WI38 (cell line): ENCODE results near the gene CDH23.

Experiments
- H3K4me3 ChIP-seq: 2 replicates; pipeline ENCODE4 v1.5.1; 2011; ENCODE audit warnings: low read depth, mild to moderate bottlenecking, control low read depth, low read length
- CTCF ChIP-seq: IDR thresholded peaks from 2 replicates; pipeline ENCODE4 v1.5.1; 2012; ENCODE audit warnings: low read depth, mild to moderate bottlenecking, control low read depth, low read length

Gene CDH23

GRCh38 chr10:71790749-71791440, 394.2 kb downstream of the CDH23 start:
- H3K4me3 ChIP-seq, result no peak overlapping the region
- TF ChIP-seq CTCF, result no peak

GRCh38 chr10:71795248-71795647, 398.5 kb downstream of the CDH23 start:
- no peak overlapping the region for H3K4me3 ChIP-seq
- no peak for TF ChIP-seq CTCF

GRCh38 chr10:71796749-71797405, 400.2 kb downstream of the CDH23 start:
- no peak overlapping the region for H3K4me3 ChIP-seq
- TF ChIP-seq CTCF, result no peak

- no peak overlapping the region for H3K4me3 ChIP-seq
- TF ChIP-seq CTCF, result no peak
Measured at GRCh38 chr10:71797533-71798307, 401.0 kb downstream of the CDH23 start.

GRCh38 chr10:71798308-71798624, 401.5 kb downstream of the CDH23 start:
- TF ChIP-seq CTCF, result no peak
- no peak overlapping the region for H3K4me3 ChIP-seq

- H3K4me3 ChIP-seq, result no peak overlapping the region
- TF ChIP-seq CTCF, result no peak
Measured at GRCh38 chr10:71799112-71799511, 402.4 kb downstream of the CDH23 start.
